ENCODE measurements around the gene CORT. TPM values are rescaled to one million over a fixed set of nuclear protein-coding genes. Genes with fewer than 3 reads are reported as not detected.
"Not testable (repeated sequence)": the region's sequence is repeated elsewhere in the genome, so short reads cannot be mapped to it uniquely, and the experiment has no call there.

Gene CORT
- 0.18 and 0.34 TPM in 2 replicates for total RNA-seq

GRCh38 chr1:10449751-10450150 is at the start of gene CORT:
Gene CORT (plus strand): TSS chr1:10450031. CDS start chr1:10450224, 193 bp downstream.
- no peak for DNase-seq (ENCODE audit: low spot score)
- Mint-ChIP-seq H3K9me3 (no peaks in the 10 kb centered on the region), H3K27ac (no peak within 1 kb of the TSS), H3K4me3 (ENCODE audit: low read depth) (no peak within 1 kb of the TSS), H3K27me3 (ENCODE audit: low read depth) (no peaks in the 10 kb centered on the region), H3K36me3 (ENCODE audit: low read depth) (peaks cover 3% of the 10 kb centered on the region), H3K4me1 (ENCODE audit: low read depth) (peaks cover 2% of the 10 kb centered on the region)
- intact Hi-C loops (cut with micrococcal nuclease) = no loop called here

- peaks cover 28% of the 10 kb centered on the region for H3K4me1 Mint-ChIP-seq (ENCODE audit: low read depth)
- no peak overlapping the region for H3K27ac Mint-ChIP-seq
- no peaks in the 10 kb centered on the region for H3K9me3 Mint-ChIP-seq
- H3K27me3 Mint-ChIP-seq (ENCODE audit: low read depth) = no peaks in the 10 kb centered on the region
- peaks cover 46% of the 10 kb centered on the region for H3K36me3 Mint-ChIP-seq (ENCODE audit: low read depth)
- intact Hi-C loops (cut with micrococcal nuclease) = no loop called here
- no peak for DNase-seq (ENCODE audit: low spot score)
- H3K4me3 Mint-ChIP-seq (ENCODE audit: low read depth) = no peak overlapping the region
Measured at GRCh38 chr1:10401281-10401680, 48.5 kb upstream of the CORT start.

GRCh38 chr1:10402729-10403274 is 47.0 kb upstream of the CORT start:
- no peak for DNase-seq (ENCODE audit: low spot score)
- Mint-ChIP-seq H3K27me3 (ENCODE audit: low read depth) (no peaks in the 10 kb centered on the region), H3K4me3 (ENCODE audit: low read depth) (no peak overlapping the region)

GRCh38 chr1:10407201-10407600 is 42.6 kb upstream of the CORT start:
- Mint-ChIP-seq H3K27ac (no peak overlapping the region), H3K4me1 (ENCODE audit: low read depth) (peaks cover 4% of the 10 kb centered on the region), H3K9me3 (no peaks in the 10 kb centered on the region), H3K36me3 (ENCODE audit: low read depth) (peaks cover 72% of the 10 kb centered on the region), H3K4me3 (ENCODE audit: low read depth) (no peak overlapping the region), H3K27me3 (ENCODE audit: low read depth) (no peaks in the 10 kb centered on the region)
- no peak for DNase-seq (ENCODE audit: low spot score)
- intact Hi-C loops (cut with micrococcal nuclease) = no loop called here

More at GRCh38 chr1:10402729-10403274, 47.0 kb upstream of the CORT start:
- H3K9me3 Mint-ChIP-seq = no peaks in the 10 kb centered on the region
- H3K27ac Mint-ChIP-seq = no peak overlapping the region
- H3K36me3 Mint-ChIP-seq (ENCODE audit: low read depth) = peaks cover 60% of the 10 kb centered on the region
- H3K4me1 Mint-ChIP-seq (ENCODE audit: low read depth) = peaks cover 25% of the 10 kb centered on the region
- intact Hi-C loops (cut with micrococcal nuclease) = no loop called here

- peak overlapping the region; percentile 77 for H3K27ac Mint-ChIP-seq
- H3K9me3 Mint-ChIP-seq = no peaks in the 10 kb centered on the region
- peaks cover 84% of the 10 kb centered on the region for H3K36me3 Mint-ChIP-seq (ENCODE audit: low read depth)
- H3K4me3 Mint-ChIP-seq (ENCODE audit: low read depth) = no peak overlapping the region
- peaks cover 10% of the 10 kb centered on the region for H3K4me1 Mint-ChIP-seq (ENCODE audit: low read depth)
- DNase-seq (ENCODE audit: low spot score) = no peak
- intact Hi-C loops (cut with micrococcal nuclease) = no loop called here
- H3K27me3 Mint-ChIP-seq (ENCODE audit: low read depth) = no peaks in the 10 kb centered on the region
Measured at GRCh38 chr1:10415211-10415930, 34.5 kb upstream of the CORT start.

- H3K27ac Mint-ChIP-seq; DNase-seq (ENCODE audit: low spot score); H3K9me3 Mint-ChIP-seq; H3K27me3 Mint-ChIP-seq (ENCODE audit: low read depth); H3K4me1 Mint-ChIP-seq (ENCODE audit: low read depth); intact Hi-C loops (cut with micrococcal nuclease); H3K4me3 Mint-ChIP-seq (ENCODE audit: low read depth): not testable (repeated sequence)
- peaks cover 87% of the 10 kb centered on the region for H3K36me3 Mint-ChIP-seq (ENCODE audit: low read depth)
Measured at GRCh38 chr1:10415967-10416366, 33.9 kb upstream of the CORT start.

- H3K4me1 Mint-ChIP-seq (ENCODE audit: low read depth); H3K27me3 Mint-ChIP-seq (ENCODE audit: low read depth); H3K9me3 Mint-ChIP-seq; H3K27ac Mint-ChIP-seq; H3K4me3 Mint-ChIP-seq (ENCODE audit: low read depth); intact Hi-C loops (cut with micrococcal nuclease); DNase-seq (ENCODE audit: low spot score): not testable (repeated sequence)
- H3K36me3 Mint-ChIP-seq (ENCODE audit: low read depth) = peaks cover 65% of the 10 kb centered on the region
Measured at GRCh38 chr1:10418741-10419140, 31.1 kb upstream of the CORT start.

- H3K36me3 Mint-ChIP-seq (ENCODE audit: low read depth) = peaks cover 59% of the 10 kb centered on the region
- no peaks in the 10 kb centered on the region for H3K9me3 Mint-ChIP-seq
- peaks cover 8% of the 10 kb centered on the region for H3K4me1 Mint-ChIP-seq (ENCODE audit: low read depth)
- no peaks in the 10 kb centered on the region for H3K27me3 Mint-ChIP-seq (ENCODE audit: low read depth)
- no peak overlapping the region for H3K4me3 Mint-ChIP-seq (ENCODE audit: low read depth)
- intact Hi-C loops (cut with micrococcal nuclease) = no loop called here
- no peak overlapping the region for H3K27ac Mint-ChIP-seq
- no peak for DNase-seq (ENCODE audit: low spot score)
Measured at GRCh38 chr1:10419351-10419750, 30.5 kb upstream of the CORT start.

GRCh38 chr1:10421637-10422036 is 28.2 kb upstream of the CORT start:
- Mint-ChIP-seq H3K9me3 (no peaks in the 10 kb centered on the region), H3K27ac (no peak overlapping the region), H3K4me1 (ENCODE audit: low read depth) (no peaks in the 10 kb centered on the region), H3K4me3 (ENCODE audit: low read depth) (no peak overlapping the region), H3K27me3 (ENCODE audit: low read depth) (no peaks in the 10 kb centered on the region), H3K36me3 (ENCODE audit: low read depth) (peaks cover 42% of the 10 kb centered on the region)
- intact Hi-C loops (cut with micrococcal nuclease) = no loop called here
- DNase-seq (ENCODE audit: low spot score) = no peak

- H3K36me3 Mint-ChIP-seq (ENCODE audit: low read depth) = peaks cover 22% of the 10 kb centered on the region
- no peak for DNase-seq (ENCODE audit: low spot score)
- H3K27me3 Mint-ChIP-seq (ENCODE audit: low read depth) = no peaks in the 10 kb centered on the region
- intact Hi-C loops (cut with micrococcal nuclease) = no loop called here
- no peak overlapping the region for H3K27ac Mint-ChIP-seq
- H3K4me3 Mint-ChIP-seq (ENCODE audit: low read depth) = no peak overlapping the region
- H3K9me3 Mint-ChIP-seq = no peaks in the 10 kb centered on the region
- H3K4me1 Mint-ChIP-seq (ENCODE audit: low read depth) = peaks cover 8% of the 10 kb centered on the region
Measured at GRCh38 chr1:10424034-10424433, 25.8 kb upstream of the CORT start.

- no peak for DNase-seq (ENCODE audit: low spot score)
- Mint-ChIP-seq H3K9me3 (no peaks in the 10 kb centered on the region), H3K27me3 (ENCODE audit: low read depth) (no peaks in the 10 kb centered on the region), H3K36me3 (ENCODE audit: low read depth) (peaks cover 16% of the 10 kb centered on the region), H3K27ac (no peak overlapping the region), H3K4me1 (ENCODE audit: low read depth) (peaks cover 9% of the 10 kb centered on the region), H3K4me3 (ENCODE audit: low read depth) (no peak overlapping the region)
- intact Hi-C loops (cut with micrococcal nuclease) = no loop called here
Measured at GRCh38 chr1:10424651-10425050, 25.2 kb upstream of the CORT start.

GRCh38 chr1:10425826-10426534 is 23.9 kb upstream of the CORT start:
- intact Hi-C loops (cut with micrococcal nuclease); H3K27me3 Mint-ChIP-seq (ENCODE audit: low read depth): not testable (repeated sequence)

GRCh38 chr1:10426535-10426848 is 23.3 kb upstream of the CORT start:
- H3K27ac Mint-ChIP-seq; H3K36me3 Mint-ChIP-seq (ENCODE audit: low read depth); H3K9me3 Mint-ChIP-seq; H3K27me3 Mint-ChIP-seq (ENCODE audit: low read depth); intact Hi-C loops (cut with micrococcal nuclease); DNase-seq (ENCODE audit: low spot score); H3K4me3 Mint-ChIP-seq (ENCODE audit: low read depth): not testable (repeated sequence)
- peaks cover 21% of the 10 kb centered on the region for H3K4me1 Mint-ChIP-seq (ENCODE audit: low read depth)

More at GRCh38 chr1:10425826-10426534, 23.9 kb upstream of the CORT start:
- DNase-seq (ENCODE audit: low spot score); H3K27ac Mint-ChIP-seq; H3K4me3 Mint-ChIP-seq (ENCODE audit: low read depth); H3K36me3 Mint-ChIP-seq (ENCODE audit: low read depth); H3K9me3 Mint-ChIP-seq: not testable (repeated sequence)
- peaks cover 17% of the 10 kb centered on the region for H3K4me1 Mint-ChIP-seq (ENCODE audit: low read depth)
